ENCODE data around the gene SEMA4C.
"Not testable (repeated sequence)": the region's sequence is repeated elsewhere in the genome, so short reads cannot be mapped to it uniquely, and the experiment has no call there.

The SEMA4C gene

DNA sequence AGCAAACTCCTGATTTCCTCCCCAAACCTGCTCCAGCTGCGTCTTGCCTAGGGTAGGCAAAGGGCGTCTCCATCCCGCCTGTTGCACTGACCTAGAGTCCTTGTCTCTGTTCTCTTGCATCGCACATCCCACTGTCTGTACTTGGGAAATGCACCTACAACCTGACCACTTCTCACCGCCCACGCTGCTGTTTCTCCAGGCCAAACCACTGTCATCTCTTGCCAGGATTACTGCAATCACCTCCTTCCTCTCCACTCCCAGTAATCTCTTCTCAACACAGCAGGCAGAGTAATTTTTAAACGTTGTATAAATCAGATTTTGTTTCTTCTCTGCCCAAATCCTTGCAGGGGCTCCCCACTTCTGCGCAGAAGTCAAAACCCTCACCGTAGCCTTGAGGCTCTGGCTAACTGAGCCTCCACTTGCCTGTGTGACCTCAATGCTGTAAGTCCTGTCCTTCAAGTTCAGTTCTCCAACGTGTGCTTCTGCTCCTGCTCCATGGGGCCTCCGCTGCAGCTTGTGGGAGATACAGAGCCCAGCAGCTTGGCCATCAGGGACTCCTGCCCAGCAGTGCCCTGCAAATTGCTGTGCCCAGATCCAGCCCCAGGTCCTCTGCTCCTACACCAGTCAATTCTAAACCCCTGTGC is 27.7 kb upstream of the SEMA4C start:
- DNase-seq: no peak

DNA sequence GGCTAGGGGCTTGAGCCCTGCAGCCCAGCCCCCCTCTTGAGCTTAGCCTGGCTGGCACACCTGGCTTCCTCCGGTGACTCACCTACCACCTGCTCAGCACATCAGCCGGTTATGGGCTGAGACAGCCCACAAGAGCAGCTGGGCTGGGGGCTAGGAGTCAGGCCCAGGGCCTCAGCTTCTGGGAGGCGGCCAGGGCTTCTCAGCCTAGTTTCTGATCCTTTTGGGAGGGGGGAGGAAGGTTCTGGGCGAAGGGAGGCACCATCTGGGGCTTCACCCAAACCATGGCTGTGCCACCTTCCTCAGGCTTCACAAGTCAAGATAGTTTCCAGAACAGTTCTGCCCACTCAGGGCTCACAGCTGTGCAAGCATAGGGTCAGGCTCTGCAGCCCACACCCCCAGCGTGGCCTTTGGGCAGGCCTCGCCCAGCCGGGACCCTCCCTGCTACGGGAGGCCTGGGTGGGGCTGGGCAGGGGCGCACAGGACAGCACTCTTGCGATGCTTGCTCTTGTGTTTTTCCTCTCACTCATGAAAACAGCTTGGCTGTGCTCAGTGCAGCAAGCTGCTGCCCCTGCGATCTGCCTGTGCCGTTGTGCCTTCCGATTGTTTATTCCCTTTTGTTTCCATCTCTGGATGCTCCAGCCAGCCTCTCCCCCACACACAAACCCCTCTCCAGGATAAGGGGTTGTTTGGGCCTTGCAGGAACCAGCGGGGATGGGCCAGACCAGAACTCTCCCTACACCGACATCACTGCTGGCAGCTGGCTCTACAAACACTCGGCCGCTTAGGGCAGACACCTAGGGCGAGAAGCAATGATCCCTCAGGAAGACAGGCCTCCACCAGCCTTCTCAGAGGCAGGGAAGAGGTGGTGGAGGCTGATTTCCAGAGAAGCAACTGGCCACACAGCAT is 26.1 kb upstream of the SEMA4C start:
- DNase-seq: no peak

DNA sequence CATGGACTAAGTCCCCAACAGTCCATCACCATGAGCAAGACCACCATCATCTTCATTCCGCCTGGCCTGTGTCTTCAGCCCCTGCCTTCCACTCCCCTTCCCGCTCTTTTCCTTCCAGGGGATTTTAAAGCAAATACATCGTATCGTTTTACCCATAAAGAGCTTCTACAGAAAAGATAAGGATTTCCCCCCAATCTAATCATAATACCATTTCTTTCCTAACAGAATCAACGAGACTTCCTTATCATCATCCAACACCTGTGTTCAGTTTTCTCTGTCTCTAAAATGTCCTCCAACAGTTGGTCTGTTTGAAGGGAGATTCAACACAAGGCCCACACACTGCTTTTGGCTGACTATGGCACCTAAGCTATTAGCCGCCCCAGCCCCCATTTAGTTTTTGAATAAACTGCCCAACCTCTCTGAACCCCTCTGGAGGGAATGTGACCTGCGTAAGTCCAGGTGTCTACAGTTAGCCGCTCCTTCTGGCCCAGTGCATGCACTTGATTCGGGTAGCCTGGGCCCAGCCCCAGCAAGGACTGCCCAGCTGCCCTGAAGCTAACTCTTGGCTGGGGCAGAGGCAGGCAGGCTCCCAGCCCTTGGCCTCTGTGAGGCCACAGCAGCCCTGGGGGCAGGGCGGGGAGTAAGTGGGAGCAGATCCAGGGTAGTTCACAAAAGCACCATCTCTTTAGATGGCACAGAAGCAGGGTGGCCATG is 25.3 kb upstream of the SEMA4C start:
- DNase-seq: no peak

DNA sequence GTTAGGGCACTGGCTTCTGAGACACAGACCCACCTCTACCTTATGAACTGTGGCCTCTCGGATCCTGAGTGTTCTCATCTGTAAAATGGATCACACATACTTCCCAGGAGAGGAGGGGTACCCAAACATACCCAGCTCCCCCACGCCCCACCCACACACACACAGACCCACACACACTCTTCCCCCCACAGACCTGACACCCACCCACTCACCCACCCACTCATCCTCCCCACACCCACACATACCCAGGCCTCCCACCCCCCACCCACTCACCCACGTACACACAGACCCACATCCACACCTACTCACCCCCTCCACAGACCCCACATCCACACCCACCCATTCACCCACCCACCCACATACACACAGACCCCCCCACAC is 24.3 kb upstream of the SEMA4C start:
- DNase-seq: no peak

DNA sequence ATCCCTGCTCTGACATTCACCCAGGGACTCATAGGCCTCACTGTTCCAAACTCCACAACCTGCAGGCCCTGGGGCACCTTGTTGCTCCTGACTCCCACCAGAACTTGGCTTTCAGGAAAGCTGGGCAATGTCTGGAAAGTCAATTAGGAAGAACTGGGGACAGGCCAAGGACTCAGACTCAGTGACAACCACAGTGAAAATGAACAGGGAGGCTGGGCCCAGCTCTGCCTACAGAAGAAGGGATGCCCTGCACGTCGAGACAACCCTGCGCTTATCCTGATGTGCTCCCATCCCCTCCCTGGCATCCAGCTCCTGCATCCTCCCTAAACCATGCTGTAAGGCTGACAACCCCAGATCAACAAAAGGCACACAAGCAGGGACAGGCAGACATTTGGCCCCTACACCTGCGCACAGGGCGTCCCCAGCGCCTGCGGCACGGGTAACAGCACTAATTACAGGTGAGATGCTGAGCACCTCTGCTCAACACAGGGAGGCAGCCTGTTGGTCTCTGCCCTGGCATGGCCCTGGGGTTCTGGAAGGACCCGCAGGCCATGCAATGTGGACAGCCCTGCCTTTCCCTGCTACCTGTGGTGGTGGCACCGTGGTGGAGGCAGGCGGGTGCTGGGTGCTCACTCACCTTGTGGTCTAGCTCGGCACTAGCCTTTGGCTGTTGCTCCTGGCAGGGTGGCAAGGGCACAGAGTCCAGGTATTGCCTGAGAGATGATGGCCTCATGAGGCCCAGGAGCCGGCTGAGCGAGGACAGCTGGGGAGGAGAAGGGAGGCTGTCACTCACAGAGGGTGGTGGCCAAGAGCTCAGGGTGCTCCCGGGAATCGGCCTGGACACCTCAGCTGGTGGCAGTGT is 23.6 kb upstream of the SEMA4C start:
- DNase-seq: no peak

DNA sequence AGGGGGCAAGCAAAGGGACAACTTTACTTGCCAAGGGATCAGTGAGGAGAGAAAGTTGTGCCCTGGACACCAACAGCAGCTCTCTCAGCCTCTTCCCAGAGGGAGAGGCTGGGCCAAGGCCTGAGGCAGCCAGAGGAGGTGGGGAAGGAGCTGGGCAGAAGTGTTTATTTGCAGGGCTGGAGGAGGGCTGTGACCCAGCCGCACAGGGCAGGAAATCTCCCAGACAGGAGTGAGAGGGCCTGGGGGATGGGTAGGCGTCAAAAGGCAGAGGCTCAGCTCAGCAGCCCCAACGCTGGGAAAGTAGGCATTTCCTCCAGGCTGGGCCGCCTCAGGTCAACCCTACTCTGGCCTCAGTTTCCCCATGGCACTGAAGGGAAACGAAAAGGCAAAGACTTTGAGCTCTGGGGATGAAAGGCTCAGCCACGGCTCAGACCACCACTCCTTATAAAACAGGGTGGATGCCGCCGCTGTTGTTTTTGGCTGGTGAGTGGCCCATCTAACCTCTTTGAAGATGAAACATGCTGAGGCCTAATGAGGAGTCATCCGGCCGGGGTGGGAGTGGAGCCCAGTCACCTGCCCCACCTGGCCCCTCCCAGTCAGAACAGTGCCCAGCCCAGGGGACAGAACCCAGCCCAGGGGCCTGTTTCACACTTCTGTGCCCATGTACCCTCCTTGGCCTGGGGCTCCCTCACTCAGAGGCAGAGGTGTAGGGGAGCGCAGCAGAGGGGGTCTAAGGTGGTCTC is 21.9 kb upstream of the SEMA4C start:
- DNase-seq: peak; percentile 40

DNA sequence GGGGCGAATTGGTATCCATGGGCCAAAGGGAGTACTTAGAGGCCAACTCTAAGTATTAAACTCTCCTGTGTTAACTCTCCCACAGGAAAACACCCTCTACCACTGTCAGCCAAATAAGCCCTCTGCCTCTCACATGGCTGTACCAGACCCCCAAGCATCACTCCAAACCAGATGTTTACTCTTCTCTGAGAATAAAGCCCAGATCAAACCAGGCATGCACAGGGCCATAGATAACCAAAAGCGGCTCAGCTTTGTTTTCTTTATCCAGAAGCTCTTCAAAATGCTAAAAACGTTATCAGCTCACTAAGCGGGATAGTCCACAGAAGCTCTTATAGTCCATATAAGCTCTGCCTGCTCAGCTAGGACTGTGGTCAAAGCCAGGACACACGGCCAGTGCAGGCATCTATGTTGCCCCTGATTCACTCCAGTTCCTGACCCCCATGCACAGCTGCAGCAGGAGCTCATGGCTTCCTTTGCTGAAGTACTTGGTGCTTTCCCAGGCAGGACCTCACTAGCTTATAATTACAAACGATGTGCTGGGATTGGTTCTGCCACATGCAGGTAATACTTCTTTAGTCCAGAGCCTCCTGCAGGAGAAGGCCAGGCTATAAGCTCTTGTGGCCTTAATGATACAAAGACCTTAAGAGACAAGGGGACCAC is 21.0 kb upstream of the SEMA4C start:
- DNase-seq: no peak

DNA sequence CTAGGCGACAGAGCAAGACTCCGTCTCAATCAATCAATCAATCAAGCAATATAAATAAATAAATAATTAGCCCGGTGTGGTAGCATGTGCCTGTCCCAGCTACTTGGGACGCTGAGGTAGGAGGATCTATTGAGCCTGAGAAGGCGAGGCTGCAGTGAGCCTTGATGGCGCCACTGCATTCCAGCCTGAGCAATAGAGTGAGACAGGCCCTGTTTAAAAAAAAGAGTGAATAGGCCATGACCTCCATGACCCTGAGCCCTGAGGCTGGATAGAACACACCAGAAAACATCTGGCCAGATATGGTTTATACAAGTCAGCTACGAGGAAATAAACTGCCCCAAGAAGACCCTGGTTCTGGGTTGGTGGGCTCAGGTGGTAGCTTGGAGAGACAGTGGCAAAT is 20.4 kb upstream of the SEMA4C start:
- DNase-seq: no peak

DNA sequence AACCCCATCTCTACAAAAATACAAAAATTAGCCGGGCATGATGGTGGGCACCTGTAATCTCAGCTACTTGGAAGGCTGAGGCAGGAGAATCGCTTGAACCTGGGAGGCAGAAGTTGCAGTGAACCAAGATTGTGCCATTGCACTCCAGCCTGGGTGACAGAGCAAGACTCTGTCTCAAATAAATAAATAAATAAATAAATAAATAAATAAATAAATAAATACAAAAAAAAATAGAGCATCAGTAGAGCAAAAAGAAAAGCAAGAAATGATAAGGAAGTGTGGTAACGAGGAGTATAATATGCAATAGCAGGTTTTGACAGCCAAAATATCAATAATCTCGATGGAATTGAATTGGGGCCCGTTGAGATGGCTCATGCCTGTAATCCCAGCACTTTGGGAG is 19.6 kb upstream of the SEMA4C start:
- not testable (repeated sequence) for DNase-seq

DNA sequence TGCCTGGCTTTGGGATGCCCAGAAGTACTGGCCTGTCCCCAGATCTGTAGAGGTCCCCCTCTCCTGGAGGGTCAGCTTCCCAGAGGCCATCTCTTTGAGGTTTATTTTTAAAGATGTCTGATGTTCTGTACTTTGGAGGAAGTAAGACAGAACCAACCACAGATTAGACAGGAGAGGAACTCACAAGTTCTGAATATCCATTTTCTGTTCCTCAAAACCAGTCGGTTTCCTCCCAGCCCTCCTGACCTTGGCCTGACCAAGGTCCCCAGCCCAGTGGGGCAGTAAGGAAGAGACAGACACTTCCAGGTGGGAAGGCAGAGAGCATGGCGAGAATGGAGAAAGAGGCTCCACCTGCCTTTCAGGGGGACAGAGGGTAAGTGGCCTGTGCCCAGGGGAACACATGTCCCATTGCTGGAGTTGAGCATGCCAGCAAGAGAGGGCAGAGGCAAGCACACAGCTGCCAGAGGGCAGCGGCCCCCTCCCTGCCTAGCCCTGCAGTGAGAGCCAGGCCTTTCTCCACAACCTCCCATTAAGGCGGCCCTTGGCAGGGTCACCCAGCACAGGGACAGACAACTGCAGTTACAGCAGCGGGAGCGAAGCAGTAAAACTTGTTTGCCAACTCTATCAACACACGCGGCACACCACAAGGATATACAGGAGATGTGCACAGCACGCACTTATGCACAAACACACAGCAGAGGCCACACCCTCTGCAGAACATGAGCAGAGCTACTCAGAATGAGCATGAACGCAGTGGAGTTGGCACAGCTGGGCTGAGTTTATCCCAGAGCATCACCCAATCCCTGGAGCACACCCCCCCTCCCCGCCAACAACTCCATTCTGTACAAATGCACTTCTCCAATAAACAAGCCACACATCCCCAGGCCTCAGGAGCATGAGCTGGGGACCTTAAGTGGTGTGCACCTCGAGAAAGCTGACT is 18.5 kb upstream of the SEMA4C start:
- no peak for DNase-seq

DNA sequence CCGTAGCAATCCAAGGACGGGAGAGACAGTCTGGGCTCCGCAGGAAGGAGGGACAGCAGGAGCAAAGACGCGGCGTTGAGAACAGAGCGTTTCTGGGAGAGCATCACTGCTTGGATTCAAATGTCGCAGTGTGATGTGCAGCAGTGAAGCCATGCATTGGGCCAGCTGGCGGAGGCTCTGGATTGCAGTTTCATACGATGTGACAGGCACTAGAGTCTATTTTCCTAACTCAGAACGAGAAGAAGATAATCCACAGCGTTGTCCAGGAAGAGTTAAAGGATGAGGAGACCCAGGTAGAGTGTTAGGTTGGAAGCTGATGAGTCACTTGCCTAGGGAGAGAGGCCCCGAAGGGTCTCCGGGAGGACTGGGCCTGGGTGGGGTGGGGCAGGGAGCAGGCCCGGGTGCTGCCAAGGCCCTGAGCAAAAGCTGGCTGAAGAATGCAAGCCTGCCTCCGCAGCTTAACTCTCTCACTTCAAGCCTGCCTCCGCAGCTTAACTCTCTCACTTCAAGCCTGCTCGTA is 17.7 kb upstream of the SEMA4C start:
- DNase-seq: no peak

DNA sequence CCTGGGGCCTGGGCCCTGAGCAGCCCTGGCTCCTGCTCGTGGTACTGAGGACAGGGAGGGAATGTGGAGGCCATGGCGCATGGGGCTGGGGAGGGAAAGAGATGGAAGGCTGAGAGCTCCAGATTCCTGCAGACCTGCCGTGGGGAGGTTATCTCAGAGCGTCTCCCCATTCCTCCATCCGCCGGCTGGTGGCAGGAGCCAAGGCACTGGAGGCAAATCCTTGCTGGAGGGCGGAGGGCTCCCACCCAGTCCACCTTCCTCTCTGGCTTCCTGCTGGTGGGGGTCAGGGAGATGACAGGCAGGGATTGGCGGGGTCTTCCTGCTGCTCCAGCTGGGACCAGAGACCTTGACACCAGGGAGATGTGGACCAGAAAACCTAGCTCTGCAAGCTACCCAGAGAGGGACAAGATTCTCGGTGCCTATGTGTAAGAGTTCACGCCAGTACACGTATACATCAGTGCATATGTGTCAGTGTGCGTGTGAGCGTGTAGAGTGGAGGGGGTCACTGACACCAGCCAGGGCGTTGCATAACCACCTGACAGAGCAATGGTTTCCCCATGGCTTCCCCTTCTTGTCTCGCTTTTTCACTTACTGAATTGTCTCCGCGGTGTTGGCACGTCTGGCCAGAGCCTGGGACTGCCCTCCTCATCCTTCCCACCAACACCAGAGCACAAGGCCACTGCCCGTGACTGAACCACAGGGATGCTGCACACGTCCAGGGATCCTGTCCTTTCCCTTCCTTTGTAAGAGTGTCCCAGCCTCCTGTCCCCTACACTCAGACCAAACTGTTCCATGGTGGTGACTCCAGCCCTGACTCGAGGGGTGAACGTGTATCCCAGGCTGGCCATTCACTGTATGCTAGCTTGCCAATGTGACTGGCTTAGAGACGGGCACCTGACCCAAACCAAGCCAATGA is 15.8 kb upstream of the SEMA4C start:
- DNase-seq: no peak

DNA sequence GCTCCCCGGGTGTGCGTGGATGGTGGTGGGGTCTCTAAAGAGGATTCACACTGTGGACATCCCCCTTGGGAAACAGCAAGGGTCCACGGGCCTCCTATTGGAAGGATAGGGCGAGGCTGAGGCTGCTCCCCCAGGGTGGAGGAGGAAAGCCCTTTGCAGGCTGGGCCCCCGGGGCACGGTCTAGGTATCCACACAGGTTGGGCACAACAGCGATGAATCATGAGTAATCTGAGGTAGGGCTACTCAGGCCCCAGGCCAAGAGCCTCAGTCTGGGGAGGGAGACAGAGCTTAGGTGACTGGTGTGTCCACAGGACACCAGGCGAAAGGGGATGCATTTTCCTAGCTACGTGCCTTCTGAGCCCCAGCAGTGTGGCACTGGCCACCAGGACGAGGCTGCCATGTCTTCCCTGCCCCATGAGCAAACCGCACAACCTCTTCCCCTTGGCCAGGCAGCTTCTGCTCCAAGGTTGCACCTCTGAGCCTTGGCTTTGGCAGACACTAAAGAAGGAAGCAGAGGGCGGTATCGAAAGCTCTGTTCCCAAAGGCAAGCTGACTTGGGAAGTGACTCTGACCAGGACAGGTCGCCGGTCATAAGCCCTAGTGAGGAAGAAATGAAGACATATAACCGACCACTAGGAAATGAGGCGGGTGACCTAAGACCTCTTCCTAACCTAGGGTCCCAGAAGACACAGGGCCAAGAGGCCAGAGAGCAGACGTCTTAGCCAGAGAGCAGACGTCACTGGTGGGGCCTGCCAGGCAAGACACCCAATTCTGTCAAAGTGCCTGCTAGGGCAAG is 14.6 kb upstream of the SEMA4C start:
- no peak for DNase-seq

DNA sequence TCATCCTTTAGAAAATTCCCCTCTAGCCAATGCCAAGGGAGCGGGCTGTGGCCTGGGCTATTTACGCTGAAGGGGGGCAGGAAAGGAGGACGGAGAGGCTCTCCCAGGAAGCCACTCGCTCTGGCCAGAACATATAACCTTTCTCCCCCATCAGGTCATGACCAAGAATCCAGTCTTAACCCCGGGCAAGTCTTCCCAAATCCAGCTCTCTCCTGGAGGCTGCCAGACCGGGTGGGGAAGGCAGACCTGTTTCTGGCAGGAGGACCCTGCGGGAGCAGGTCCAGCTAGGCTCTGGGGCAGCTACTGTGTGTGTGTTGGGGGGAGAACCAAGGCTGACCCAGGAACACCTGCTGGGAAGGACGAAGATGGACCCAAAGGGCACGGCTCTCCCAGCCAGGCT is 13.4 kb upstream of the SEMA4C start:
- no peak for DNase-seq

DNA sequence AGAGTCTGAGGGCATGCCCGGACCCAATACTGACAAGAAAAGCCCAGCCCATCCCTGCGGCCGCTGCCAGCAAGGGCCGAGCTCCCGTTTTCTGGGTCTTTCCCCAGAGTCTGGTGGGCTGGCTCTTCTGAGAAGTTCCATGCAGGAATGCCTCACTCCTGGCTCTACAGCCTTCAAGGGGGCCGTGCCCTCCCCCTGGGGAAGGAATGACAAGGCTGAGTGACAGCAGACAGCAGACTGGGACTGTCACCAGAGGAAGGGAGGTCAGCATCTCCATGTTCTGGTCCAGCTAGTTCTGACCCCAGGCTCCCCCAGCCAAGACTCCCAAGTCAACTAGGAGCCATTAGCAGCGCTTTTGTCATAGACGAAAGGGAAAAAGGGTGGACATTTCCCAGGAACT is 13.0 kb upstream of the SEMA4C start:
- no peak for DNase-seq

DNA sequence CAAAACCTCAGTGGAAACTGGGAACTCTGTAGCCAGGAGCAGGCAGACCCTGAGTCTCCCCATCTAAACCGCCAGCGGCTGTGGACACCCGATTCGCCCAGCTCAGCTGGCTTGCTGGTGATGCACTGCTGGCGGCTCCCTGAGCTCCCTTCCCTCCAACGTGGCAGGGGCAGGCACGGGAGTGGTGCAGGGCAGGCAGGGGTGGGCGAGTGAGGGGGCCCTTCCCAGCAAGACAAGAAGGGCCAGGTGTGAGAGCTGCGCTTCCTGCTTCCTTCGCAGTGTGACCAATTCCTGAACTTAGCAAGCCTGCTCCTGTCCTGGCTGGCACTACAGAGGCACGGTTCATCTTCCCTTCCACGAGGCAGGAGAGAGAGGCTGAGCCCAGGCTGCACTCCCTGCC is 12.3 kb upstream of the SEMA4C start:
- no peak for DNase-seq

DNA sequence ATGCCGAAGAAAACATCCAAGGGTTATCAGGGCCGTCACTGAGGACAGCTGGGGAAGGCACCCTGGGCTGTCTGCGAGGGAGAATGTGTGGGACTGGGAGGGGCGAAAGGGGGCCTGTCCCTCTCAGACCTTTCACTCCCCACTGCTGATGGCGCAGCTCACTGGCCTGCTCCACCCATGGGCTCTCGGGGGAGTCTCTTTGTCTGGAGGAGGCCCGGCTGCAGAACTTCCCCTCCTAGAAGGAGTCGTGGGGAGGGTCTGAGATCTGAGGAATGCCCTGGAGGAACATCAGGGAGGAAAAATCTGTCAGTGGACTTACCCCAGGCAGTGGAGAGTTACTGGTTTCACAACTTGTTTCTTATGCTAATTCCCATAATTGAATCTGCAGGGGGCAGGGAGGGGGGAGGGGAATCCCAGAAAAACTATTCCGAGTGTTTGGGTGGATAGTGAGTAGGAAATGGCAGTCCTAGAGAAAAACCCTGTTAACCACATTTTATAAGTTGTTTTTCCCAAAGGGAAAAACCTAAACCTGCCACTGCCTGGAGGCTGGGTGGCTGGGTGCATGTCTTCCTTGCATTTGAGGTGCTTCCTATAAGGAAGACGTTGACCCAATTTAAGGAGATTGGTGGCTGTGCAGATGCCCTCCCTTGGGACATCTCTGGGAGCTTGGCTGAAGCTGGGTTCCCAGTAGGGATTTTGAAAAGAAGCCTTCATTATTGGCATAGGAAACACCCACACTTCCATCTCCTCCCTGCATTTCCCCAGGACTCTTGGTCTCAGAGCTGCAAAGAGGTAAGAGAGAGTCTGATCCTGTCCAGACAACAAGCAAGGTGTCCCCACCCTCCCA is 11.7 kb upstream of the SEMA4C start:
- DNase-seq: no peak

Measured in central memory CD4-positive, alpha-beta T cell (primary cell).